HG02588 (cell line): ENCODE data around the gene RTP1.
A peak's percentile ranks its signal among the peaks of the same experiment; 100 is the strongest.
"Not testable (repeated sequence)": the region's sequence is repeated elsewhere in the genome, so short reads cannot be mapped to it uniquely, and the experiment has no call there.

ENCODE experiments used
- ATAC-seq: cut with Tn5 transposase; IDR thresholded peaks from one replicate; pipeline ENCODE4 v1.9.1; 2021; ENCODE audit warnings: mild to moderate bottlenecking, moderate library complexity; ENCODE audit not compliant: unreplicated experiment

RTP1 gene, protein sequence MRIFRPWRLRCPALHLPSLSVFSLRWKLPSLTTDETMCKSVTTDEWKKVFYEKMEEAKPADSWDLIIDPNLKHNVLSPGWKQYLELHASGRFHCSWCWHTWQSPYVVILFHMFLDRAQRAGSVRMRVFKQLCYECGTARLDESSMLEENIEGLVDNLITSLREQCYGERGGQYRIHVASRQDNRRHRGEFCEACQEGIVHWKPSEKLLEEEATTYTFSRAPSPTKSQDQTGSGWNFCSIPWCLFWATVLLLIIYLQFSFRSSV

DNA sequence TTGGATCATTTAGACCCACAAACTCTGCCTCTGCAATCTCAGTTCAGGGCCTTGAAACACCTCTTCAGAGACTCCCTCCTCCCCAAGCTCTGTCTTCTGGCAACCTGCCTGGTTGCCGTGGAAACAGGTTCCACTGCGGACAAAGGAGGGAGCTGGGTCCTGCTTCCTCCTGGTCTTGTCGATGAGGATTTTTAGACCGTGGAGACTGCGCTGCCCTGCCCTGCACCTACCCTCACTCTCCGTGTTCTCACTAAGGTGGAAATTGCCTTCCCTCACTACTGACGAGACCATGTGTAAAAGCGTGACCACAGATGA lies at the start of gene RTP1:
TSS of gene RTP1 (plus strand) at position 152 of the 315 bp plus-strand sequence. CDS start at position 182, 30 bp downstream.
- no peak for ATAC-seq

DNA sequence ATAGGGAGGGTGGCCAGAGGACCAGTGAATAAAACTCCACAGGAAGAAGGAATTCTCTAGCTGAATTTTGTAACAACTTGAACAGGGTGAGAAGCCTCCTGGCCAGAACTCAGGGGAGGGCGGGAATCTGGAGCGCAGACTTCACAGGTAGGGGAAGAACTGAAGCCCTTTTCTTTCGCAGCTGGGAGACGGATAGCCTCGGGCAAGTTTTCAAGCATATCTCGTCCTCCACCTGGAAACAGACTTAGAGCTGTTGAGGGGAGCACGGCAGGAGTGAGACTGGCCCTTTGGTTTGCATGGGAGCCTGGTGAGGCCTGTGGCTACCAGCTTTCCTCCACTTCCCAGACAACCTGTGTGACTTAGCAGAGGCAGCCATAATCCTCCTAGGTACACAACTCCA lies 47.1 kb upstream of the RTP1 start:
- ATAC-seq, result no peak

DNA sequence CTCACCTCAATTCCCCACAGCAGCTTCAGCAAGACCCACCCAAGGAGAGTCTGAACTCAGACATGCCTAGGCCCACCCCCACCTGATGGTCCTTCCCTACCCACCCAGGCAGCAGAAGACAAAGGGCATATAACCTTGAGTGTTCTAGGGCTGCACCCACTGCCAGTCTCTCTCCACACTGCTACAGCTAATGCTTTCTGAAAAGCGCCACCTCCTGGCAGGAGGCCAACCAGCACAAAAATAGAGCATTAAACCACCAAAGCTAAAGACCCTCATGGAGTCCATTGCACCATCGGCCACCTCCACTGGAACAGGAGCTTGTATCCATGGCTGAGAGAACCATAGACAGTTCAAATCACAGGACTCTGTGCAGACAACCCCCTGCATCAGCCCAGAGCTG lies 46.7 kb upstream of the RTP1 start:
- ATAC-seq, result no peak

DNA sequence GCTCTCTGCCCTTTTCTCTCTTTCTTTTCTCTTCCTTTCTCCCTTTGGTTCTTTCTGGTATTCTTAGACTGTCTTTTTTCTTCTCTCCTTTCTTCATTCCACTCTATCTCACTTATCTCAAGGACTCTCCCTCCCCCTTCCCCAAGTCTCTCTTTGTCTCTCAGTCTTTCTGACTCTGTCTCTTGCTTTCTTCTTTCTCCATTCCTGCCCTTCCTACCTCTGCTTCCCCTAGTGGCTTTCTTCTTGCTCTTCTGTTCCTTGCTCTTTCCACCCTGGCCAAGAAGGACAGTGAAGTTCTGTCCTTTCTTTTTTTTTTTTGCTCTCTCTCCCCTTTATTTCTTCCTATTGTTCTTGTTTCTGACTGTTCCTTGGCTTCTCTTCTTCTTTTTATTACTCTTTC lies 35.7 kb upstream of the RTP1 start:
- ATAC-seq, result no peak

DNA sequence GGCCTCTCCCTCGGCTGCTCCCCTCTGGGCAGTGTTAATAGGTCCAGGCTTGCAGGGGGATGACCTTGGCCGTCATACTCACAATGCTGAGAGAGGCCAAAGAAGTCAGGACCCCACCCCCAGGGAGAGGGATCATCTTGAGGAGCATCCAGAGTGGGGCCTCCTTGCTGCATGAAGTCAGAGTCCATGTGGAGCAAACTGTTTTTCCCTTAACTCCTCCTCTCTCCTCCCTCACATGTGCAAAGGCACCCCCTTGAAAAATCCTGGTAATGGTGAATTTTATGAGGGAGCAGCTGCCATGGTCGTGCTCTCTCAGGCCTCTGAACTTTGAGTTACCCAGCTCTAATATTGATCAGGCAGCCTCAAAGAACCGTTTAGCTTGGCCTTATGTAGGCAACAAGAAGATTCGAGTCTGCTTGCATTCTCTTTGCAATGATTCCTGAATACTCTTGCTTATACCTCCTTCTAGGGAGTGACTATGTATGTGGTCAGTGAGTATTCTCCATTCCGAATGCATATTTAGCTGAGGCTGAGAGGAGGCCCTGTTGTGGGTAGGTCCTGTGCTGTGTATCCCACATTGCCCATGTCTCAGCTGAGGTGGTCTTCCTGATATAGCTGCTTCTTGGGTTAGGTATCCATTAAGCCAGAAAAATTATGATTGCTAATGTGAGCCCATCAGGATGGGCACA lies 34.9 kb upstream of the RTP1 start:
- no peak for ATAC-seq

DNA sequence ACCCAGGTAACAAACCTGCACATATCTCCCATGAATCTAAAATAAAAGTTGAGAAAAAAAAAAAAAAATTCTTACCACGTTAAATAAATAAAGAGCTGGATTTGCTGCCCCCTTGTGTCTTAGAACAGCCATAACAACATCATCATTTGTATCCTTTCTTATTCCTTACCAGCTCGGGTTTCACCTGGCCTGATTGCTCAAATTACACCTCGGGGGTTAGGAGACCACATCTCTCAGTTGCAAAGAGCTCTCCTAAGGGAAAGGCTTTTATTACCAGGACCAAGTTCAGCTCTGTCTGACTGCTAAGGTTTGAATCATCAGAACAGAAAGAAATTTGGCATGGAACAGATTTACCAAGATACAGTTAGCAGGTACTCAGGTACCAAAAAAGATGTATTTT lies 32.1 kb upstream of the RTP1 start:
- ATAC-seq, result no peak

DNA sequence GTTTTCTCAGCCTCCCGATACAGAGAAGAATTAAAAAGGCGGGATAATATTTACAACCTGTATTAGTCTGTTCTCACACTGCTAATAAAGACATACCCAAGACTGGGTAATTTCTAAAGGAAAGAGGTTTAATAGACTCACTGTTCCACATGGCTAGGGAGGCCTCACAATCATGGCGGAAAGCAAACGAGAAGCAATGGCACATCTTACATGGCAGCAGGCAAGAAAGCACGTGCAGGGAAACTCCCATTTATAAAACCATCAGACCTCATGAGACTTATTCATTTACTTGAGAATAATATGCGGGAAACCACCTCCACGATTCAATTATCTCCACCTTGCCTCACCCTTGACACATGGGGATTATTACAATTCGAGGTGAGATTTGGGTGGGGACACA lies 30.5 kb upstream of the RTP1 start:
- ATAC-seq, result no peak

DNA sequence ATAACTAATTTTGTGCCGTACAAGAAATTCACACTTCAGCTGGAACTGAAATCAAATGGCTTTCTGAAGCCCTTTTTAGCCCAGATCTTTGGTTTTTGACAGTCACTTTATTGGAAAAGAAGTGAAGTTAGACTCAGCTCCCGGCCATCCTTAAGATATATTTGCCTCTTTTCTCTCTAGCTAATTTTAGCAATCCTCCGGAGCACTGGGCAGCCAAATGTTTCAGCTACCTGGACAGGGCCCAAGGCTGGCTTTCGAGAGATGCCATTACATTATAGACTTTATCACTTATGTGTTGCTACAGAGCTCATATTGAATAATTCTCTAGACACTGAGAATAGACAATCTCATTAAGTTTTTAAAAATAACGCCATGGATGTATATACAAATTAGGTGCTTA lies 29.5 kb upstream of the RTP1 start:
- ATAC-seq, result no peak

DNA sequence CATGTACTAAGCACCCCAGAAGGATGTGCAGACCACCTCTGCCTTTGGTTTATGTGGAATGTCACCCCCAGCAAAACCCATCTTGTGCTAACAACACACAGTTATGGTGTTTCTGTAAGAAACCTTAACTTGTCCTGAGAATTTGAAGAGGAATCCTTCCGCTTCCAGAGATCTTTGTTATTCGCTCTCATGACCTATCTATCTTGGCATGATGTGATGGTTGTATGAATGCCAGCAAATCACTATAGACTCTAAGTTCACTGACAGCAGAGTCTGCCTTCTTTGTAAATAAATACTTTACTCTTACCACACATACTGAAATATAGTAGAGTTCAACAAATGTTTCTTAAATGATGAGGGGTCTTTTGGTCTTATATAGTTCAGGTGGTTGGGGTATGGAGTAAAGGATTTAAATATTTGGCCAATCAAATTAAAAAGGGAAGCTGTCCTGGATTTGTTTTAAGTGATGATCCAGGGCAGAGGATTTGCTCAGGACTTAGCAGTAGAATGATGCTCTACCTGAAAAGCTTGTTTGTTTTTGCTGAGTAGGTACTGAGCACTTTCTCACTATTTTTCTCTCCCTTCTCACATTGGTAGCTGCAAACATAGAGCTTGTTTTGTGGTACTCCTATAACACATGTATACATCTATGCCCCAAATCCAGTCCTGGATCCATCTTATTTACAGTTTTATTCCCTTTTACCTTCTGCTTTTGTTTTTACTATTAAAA lies 27.9 kb upstream of the RTP1 start:
- no peak for ATAC-seq

DNA sequence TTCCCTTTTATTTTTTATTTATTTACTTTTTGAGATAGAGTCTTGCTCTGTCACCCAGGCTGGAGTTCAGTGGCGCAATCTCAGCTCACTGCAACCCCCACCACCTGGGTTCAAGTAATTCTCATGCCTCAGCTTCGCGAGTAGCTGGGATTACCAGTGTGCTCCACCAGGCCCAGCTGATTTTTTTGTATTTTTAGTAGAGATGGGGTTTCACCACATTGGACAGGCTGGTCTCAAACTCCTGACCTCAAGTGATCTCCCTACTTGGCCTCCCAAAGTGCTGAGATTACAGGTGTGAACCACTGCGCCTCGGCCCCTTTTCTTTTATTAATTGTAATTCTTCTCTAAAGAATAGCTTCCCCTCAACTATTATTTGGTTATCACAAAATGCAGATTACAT lies 26.4 kb upstream of the RTP1 start:
- ATAC-seq, result not testable (repeated sequence)

DNA sequence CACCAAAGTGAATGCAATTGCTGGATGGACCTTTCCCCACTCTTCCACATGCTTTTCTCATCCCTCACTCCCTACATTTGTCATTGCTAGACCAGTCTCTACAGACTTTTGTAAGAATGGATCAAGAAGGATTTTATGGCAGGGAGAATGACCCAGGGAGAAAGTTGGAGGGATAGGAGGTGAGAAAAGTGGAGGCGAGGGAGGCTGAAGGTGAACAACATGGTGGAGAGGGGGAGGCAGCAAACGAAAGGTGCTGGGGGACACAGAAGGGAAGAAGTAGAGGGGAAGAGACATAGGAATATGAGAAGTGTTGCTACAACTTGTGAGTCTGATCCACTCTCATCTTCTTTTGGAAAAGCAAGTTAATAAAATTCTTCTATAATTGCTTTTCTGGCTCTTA lies 24.4 kb upstream of the RTP1 start:
- ATAC-seq, result no peak

DNA sequence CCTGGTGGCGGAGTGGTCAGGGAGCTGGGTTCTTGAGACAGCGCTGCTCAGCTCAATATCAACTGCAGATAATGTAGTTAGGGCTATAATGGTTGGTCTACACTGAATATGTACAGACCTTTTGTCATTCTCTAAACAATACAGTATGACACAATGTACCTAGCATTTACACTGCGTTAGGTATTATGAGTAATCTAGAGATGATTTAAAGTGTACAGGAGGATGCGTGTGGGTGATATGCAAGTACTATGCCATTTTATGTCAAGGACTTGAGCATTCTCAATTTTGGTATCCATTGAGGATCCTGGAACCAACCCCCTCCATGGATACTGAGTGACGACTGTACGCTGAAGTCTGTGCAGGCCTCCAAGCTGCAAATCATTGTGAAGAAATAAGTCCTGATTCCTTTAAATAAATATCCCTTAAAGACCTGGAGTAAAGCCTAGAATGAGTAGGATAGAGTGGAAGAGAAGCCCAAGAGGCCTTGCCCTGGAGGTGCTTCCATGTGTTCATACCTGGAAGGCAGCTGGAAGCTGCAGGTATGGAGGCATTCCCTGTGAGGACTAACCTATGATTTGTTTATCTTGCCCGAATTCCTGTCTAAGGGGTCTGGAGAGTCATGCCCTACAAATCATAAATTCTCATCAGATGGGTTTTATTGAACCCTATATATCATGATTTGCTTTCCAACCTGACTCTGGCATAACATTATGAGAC lies 15.7 kb upstream of the RTP1 start:
- no peak for ATAC-seq

DNA sequence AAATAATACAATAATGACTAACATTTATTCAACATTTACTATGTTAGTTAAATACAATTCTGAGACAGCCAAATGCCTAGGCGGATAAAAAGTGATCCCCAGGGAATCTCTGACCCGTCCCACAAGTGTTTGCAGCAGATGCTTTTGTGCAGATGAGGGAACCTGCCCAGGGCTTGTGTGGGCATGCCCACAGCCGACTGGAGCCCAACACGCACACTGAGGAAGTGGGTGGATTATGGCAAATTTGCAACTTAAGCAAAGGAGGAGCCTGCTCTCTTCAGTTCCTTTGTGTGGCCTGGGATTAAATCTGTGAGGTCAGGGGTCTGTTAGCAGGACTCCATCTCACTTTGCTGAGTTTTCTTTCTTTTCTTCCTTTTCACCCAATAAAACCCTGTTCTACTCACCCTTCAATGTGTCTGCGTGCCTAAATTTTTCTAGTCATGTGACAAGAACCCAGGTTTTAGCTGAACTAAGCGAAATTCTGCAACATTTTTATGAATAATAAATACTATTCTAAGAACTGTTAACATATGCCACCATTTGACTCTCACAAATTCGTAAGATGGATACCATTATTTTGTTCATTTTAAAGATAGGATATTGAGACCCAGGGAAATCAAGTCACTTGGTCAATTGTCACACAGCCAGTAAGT lies 13.9 kb upstream of the RTP1 start:
- ATAC-seq, result peak; percentile 61

DNA sequence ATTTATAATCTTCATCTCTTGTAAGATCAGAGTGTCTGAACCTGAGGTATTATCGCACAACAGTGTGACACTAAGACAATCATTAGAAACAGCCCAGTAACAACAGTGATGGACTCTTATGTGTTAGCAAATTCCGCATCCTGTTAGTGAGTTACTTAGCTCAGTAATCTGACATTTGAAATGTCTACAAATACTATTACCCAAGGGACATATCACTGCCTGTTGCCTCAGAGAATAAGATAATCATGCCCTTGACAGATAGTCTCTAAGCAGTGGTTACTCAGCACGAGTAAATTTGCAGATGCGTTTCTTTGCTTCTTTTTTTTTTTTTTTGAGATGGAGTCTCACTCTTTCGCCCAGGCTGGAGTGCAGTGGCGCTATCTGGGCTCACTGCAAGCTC lies 13.4 kb upstream of the RTP1 start:
- ATAC-seq, result no peak

DNA sequence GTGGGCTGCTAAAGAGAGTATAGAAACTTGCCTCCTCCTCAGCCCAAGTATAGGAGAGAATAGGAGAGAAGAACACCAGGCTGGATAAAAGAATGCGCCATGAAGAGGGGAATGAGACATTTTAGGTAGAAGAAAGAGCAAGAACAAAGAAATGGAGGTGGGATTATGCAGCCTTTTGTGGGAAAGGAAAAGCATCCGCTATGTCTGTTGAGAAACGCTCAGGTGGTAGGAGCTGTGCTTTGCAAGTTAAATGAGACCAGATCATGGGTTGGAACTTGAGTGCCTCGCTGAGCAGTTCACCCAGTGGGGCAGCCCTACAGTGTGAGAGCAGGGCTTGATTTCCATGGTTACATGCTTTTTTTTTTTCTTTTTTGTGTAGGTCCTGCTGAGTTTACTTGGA lies 11.5 kb upstream of the RTP1 start:
- no peak for ATAC-seq

DNA sequence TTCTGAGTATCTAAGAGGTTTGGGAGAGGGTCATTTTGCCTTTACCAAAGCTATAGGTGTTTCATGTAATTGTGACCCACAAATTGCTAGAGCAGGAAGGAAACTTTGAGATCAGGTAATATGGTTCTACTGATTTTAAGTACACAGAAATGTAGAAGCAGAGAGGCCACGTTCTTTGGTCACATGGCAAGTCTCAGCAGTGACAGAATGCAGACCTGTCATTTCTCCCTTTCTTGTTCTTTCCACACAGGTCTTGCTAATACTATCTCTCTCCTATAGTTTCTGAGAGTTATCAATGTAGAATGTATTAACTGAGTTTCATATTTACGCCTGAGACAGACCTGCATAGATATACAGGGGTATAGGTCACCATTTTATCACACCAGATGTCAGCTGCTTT lies 10.9 kb upstream of the RTP1 start:
- ATAC-seq, result no peak

DNA sequence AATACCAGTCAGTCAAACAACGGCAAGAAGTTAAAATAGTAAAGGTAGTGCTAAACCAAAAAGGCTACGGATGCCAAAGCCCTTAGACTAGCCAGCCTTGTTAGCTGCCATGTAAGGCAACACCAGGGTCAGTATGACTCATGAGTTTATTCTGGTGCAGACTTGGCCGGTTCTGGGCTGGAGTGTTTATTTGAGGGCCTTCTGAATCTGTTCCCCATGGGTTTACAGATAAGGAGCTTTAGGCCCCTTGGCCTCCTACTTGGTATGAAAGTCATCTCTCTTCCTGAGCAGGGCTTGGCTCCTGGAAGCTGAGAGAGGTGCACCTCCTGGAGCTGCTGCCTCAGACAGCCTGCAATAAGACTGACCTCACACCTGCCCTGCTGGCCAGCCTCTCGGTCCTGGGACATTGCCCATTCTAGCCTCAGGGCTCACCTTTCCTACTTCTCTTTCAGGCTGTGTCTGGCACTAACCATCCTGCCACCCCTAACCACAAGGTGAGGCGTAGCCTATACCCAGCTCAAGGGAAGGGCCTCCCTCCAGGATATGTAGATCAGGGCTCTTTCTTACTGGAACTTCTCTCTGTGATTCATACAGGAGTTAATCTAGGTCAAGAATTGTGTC lies 10.4 kb upstream of the RTP1 start:
- ATAC-seq, result no peak

DNA sequence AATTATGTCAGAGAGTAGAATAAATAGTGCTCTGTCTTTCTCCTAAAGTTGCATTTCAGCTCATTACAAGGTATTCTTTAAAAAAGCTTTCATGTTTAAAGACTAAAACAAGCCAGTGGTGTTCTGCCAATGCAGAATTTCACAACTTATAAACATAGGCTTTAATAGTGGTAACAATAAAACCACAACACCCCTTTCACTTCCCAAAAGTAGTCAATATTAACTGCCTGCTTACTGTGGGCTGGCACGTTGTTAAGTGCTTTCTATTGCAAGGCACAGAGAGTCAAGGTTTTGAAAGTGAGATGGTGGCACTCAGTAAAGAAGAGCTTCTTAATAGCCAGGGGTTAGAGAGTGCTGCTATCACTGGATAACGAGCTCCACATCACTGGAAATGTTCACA lies 8.4 kb upstream of the RTP1 start:
- no peak for ATAC-seq

DNA sequence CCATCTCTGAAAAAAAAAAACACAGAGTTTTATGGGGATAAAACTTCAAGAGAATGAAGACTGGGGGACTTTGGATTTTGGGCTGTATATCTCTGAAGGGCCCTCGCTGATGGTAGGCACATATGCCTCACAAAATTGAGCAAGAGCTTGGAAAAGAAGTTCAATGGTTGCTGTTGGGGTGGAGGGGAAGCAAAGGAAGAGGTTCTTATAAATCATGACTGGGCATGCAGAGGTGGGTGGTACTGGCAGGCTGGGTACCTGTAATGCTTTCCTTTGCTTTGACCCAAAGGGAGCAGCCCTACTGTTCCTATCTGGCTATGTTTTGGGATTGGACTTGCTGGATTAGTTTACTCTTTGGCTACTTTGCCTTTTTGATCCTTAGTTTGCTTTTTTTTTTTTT lies 6.0 kb upstream of the RTP1 start:
- ATAC-seq, result no peak

DNA sequence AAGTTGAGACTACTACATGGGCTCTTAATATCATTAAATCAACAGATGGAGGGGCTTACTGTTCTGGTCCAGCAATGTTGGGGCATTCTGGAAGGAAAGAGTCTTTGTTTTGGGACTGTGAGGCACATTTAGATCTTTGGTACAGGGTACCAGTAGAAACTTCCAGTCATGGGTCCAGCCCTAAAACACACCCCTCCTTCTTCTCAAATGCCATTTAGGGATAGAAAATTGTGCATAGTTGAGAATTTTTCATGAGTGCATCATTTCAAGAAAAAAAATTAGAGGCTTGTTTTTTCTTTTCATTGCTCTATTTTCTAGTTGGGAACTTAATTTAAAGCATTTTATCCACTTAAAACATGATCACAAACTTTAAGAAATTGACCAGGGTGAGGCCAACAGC lies 4.1 kb upstream of the RTP1 start:
- ATAC-seq, result no peak
